CD4-positive, alpha-beta memory T cell (primary cell): ENCODE results near the gene SIN3B. TPM values are rescaled to one million over a fixed set of nuclear protein-coding genes. Genes with fewer than 3 reads are reported as not detected.
"Not testable (repeated sequence)": the region's sequence is repeated elsewhere in the genome, so short reads cannot be mapped to it uniquely, and the experiment has no call there.

Source experiments
- CTCF ChIA-PET: fragments of 350-600 bp; sonication (Branson Sonifier 250); formaldehyde crosslinking; loops from one replicate; lab custom pipeline; 2021; ENCODE audit warnings: inconsistent platforms; ENCODE audit not compliant: partially characterized antibody; lab: Charles Lee
- POLR2A ChIA-PET: fragments of 350-600 bp; sonication (Branson Sonifier 250); formaldehyde crosslinking; loops from one replicate; lab custom pipeline; 2021; ENCODE audit not compliant: partially characterized antibody; lab: Charles Lee
- DNase-seq, 5 donors: peaks; one replicate each; pipeline versions ENCODE4 v3.0.0 to v3.0.0-alpha.2; 2020 to 2022; ENCODE audit warnings: mixed read lengths in 1 of 5
- H3K27ac ChIP-seq: one replicate; pipeline ENCODE4 v1.7.0; 2013; ENCODE audit warnings: low read depth, low read length
- H3K27me3 ChIP-seq: 2 replicates; pipeline ENCODE4 v1.7.0; 2013; ENCODE audit warnings: mild to moderate bottlenecking, low read length, moderate library complexity; ENCODE audit not compliant: insufficient read depth
- H3K36me3 ChIP-seq: 2 replicates; pipeline ENCODE4 v1.7.0; 2013; ENCODE audit warnings: mild to moderate bottlenecking, low read length, moderate library complexity; ENCODE audit not compliant: insufficient read depth
- H3K4me1 ChIP-seq: 2 replicates; pipeline ENCODE4 v1.7.0; 2013; ENCODE audit warnings: mild to moderate bottlenecking, low read length, moderate library complexity; ENCODE audit not compliant: insufficient read depth
- H3K4me3 ChIP-seq, 2 donors: one replicate each; pipeline ENCODE4 v1.7.0; 2013; ENCODE audit warnings: low read length in 2 of 2, mild to moderate bottlenecking in 1 of 2
- H3K9me3 ChIP-seq, 2 donors: one replicate each; pipeline ENCODE4 v1.7.0; 2013; ENCODE audit warnings: low read length in 2 of 2, control low read depth in 1 of 2; ENCODE audit not compliant: control insufficient read depth in 1 of 2
- H3K27ac Mint-ChIP-seq, 7 donors: one replicate each; pipeline ENCODE4 v1.8.0; 2020 to 2021; ENCODE audit warnings: mixed read lengths in 7 of 7, mild to moderate bottlenecking in 6 of 7, inconsistent platforms in 3 of 7, moderate library complexity in 3 of 7
- H3K27me3 Mint-ChIP-seq, 2 donors: one replicate each; pipeline ENCODE4 v1.8.0; 2020 to 2021; ENCODE audit warnings: mixed read lengths in 2 of 2
- H3K36me3 Mint-ChIP-seq, 2 donors: one replicate each; pipeline ENCODE4 v1.8.0; 2020 to 2021; ENCODE audit warnings: mixed read lengths in 2 of 2, inconsistent platforms in 1 of 2, mild to moderate bottlenecking in 1 of 2
- H3K4me1 Mint-ChIP-seq, 4 donors: one replicate each; pipeline ENCODE4 v1.8.0; 2020 to 2021; ENCODE audit warnings: mixed read lengths in 4 of 4, mild to moderate bottlenecking in 1 of 4
- H3K4me3 Mint-ChIP-seq, 8 donors: one replicate each; pipeline ENCODE4 v1.8.0; 2020 to 2021; ENCODE audit warnings: mixed read lengths in 8 of 8, mild to moderate bottlenecking in 7 of 8, moderate library complexity in 6 of 8, inconsistent platforms in 3 of 8
- H3K9me3 Mint-ChIP-seq, 8 donors: one replicate each; pipeline ENCODE4 v1.8.0; 2020 to 2021; ENCODE audit warnings: mixed read lengths in 8 of 8, mild to moderate bottlenecking in 5 of 8, inconsistent platforms in 3 of 8, moderate library complexity in 1 of 8
- intact Hi-C: fragments of 100-400 bp; cut with micrococcal nuclease; formaldehyde crosslinking; loops from one replicate; pipeline ENCODE4 v1.15.1; 2023
- polyA plus RNA-seq, 2 donors: library from polyadenylated mRNA; unstranded; fragments of 300-500 nt; fragmentation: Illumina TruSeq; gene quantifications; one replicate each; pipeline ENCODE4 v1.2.3, GENCODE V29; 2021
- total RNA-seq, 2 experiments: library from RNA; stranded (reverse); gene quantifications; one replicate each; pipeline ENCODE4 v1.2.3, GENCODE V29; 2021

Gene SIN3B
- total and polyA plus RNA-seq, 4 experiments from 2014 or later: 1.4 to 88.4 (median 46.0) TPM

DNA sequence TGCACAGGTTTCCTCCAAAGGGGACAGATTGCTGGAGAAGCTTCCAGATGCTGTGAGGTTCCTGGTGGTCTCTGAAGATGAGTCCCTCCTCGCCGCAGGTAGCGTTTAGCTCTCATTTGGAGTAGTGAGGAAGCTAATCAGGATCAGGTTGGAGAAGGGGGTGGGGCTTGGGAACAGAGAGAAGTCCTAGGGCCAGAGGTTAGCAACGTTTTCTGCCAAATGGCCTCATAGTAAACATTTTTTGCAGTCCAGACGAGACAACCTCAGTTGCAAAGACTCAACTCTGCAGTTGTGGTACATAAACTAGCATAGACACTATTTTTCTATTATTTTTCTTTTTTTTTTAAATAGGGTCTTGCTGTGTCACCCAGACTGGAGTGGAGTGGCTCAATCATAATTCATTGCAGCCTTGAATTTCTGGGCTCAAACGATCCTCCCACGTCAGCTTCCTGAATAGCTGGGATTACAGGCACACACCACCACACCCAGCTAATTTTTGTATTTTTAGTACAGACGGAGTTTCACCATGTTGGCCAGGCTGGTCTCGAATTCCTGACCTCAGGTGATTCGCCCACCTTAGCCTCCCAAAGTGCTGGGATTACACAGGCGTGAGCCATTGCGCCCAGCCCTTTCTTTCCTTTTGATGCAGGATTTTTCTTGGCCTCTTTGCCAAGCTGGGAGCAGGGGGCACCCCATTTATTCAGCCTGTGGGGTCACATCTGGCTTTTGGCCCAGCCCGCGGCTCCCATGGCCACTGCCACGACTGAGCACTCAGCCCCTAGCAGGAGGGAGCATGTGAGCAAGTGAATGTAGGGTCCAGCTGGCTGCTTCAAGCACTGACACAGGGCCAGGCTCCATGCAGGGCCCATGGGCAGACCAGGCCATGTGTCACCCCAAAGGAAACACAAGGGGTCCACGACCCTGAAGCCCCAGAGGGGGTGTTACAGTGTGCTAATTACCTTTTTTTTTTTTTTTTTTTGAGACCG lies 34.4 kb upstream of the SIN3B start:
- peaks cover 2 to 3% of the 10 kb centered on the region in 2 donors for H3K27me3 Mint-ChIP-seq
- peaks cover 0 to 23% (median 11%) of the 10 kb centered on the region in 8 donors for H3K9me3 Mint-ChIP-seq
- intact Hi-C loops: no loop called here

GRCh38 chr19:16795731-16796130 lies 33.5 kb upstream of the SIN3B start:
- no peak for DNase-seq
- intact Hi-C loops: no loop called here
- ChIA-PET CTCF (no interaction called here), POLR2A (no interaction called here)
- Histone ChIP-seq H3K27ac (no peak overlapping the region), H3K4me3 (no peak overlapping the region), H3K27me3 (no peaks in the 10 kb centered on the region), H3K4me1 (no peaks in the 10 kb centered on the region), H3K36me3 (no peaks in the 10 kb centered on the region), H3K9me3 (no peaks in the 10 kb centered on the region)
- Mint-ChIP-seq H3K4me3 (no peak overlapping the region), H3K36me3 (peaks cover 0 to 4% of the 10 kb centered on the region in 2 donors), H3K27me3 (peaks cover 2 to 3% of the 10 kb centered on the region in 2 donors), H3K4me1 (no peaks in the 10 kb centered on the region), H3K27ac (no peak overlapping the region), H3K9me3 (peaks cover 0 to 17% (median 7%) of the 10 kb centered on the region in 8 donors)

More for the DNA sequence above, 34.4 kb upstream of the SIN3B start:
- H3K36me3 Mint-ChIP-seq: peaks cover 0 to 6% of the 10 kb centered on the region in 2 donors
- POLR2A ChIA-PET: no interaction called here
- Histone ChIP-seq H3K4me1 (no peaks in the 10 kb centered on the region), H3K27ac (no peak overlapping the region), H3K4me3 (no peak overlapping the region), H3K9me3 (no peaks in the 10 kb centered on the region), H3K27me3 (no peaks in the 10 kb centered on the region), H3K36me3 (no peaks in the 10 kb centered on the region)
- no peak for DNase-seq
- CTCF ChIA-PET: no interaction called here
- no peak overlapping the region for H3K4me3 Mint-ChIP-seq
- no peaks in the 10 kb centered on the region for H3K4me1 Mint-ChIP-seq
- H3K27ac Mint-ChIP-seq: no peak overlapping the region

DNA sequence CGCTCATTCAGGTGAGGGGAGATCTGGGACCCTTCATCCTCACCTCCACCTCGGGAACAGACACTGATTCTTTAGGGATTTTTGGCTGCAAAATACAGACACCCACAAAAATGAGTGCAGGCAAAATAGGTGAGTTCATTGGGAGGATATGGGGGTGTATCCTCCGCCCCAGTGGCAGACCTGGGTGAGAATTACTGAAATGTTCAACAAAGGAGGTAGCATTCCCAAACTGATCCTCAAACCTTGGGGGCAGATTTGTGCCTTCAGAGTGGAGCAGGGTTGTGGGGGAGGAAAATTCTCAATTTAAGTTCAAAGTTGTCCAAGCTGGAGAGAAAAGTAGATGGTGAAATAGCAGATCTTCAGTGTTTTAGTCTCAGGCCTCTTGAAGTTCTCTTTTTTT lies 31.3 kb upstream of the SIN3B start:
- Histone ChIP-seq H3K4me1 (no peaks in the 10 kb centered on the region), H3K27ac (no peak overlapping the region), H3K27me3 (no peaks in the 10 kb centered on the region), H3K4me3 (no peak overlapping the region), H3K36me3 (no peaks in the 10 kb centered on the region), H3K9me3 (no peaks in the 10 kb centered on the region)
- Mint-ChIP-seq H3K4me1 (no peaks in the 10 kb centered on the region), H3K27ac (no peak overlapping the region), H3K9me3 (peaks cover 0 to 7% (median 4%) of the 10 kb centered on the region in 8 donors), H3K36me3 (peaks cover 0 to 4% of the 10 kb centered on the region in 2 donors), H3K4me3 (no peak overlapping the region), H3K27me3 (peaks cover 0 to 2% of the 10 kb centered on the region in 2 donors)
- no peak for DNase-seq
- intact Hi-C loops: no loop called here
- POLR2A ChIA-PET: no interaction called here
- CTCF ChIA-PET: no interaction called here

GRCh38 chr19:16798326-16798725 lies 30.9 kb upstream of the SIN3B start:
- H3K27ac ChIP-seq, H3K4me3 Mint-ChIP-seq, CTCF ChIA-PET, H3K36me3 ChIP-seq, H3K4me1 ChIP-seq, H3K4me1 Mint-ChIP-seq, H3K27me3 ChIP-seq, intact Hi-C loops, H3K27me3 Mint-ChIP-seq, H3K27ac Mint-ChIP-seq, POLR2A ChIA-PET, DNase-seq, H3K9me3 ChIP-seq, H3K9me3 Mint-ChIP-seq, H3K4me3 ChIP-seq, H3K36me3 Mint-ChIP-seq: not testable (repeated sequence)

- H3K27ac Mint-ChIP-seq: no peak overlapping the region
Measured at GRCh38 chr19:16799740-16800139, 29.5 kb upstream of the SIN3B start.

DNA sequence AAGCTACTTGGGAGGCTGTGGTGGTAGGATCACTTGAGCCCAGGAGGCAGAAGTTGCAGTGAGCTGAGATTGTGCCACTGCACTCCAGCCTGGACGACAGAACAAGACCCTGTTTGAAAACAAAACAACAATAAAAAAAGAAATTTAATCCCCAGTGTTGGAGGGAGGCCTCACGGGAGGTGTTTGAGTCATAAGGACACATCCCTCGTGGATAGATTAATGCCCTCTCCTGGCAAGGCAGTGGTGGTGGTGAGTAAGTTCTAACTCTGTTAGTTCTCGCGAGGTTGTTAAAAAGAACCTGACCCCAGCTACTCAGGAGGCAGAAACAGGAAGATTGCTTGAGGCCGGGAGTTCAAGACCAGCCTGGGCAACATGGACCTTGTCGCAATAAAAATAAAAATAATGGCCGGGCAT lies 27.6 kb upstream of the SIN3B start:
- ChIA-PET CTCF (interaction anchor here (1.7 kb wide), 1 partner anchor 11 kb away, joined by 4 read pairs; no protein-coding TSS in a partner anchor), POLR2A (no interaction called here)
- intact Hi-C loops: no loop called here
- no peaks in the 10 kb centered on the region for H3K36me3 ChIP-seq
- Mint-ChIP-seq H3K4me1 (no peaks in the 10 kb centered on the region), H3K27me3 (no peaks in the 10 kb centered on the region), H3K9me3 (peaks cover 0 to 6% (median 0%) of the 10 kb centered on the region in 8 donors), H3K27ac (no peak overlapping the region), H3K36me3 (peaks cover 0 to under 1% of the 10 kb centered on the region in 2 donors), H3K4me3 (no peak overlapping the region)
- H3K9me3 ChIP-seq: no peaks in the 10 kb centered on the region
- no peak overlapping the region for H3K4me3 ChIP-seq
- no peaks in the 10 kb centered on the region for H3K4me1 ChIP-seq
- H3K27ac ChIP-seq: no peak overlapping the region
- DNase-seq: no peak
- no peaks in the 10 kb centered on the region for H3K27me3 ChIP-seq

More at GRCh38 chr19:16799740-16800139, 29.5 kb upstream of the SIN3B start:
- Mint-ChIP-seq H3K4me1 (no peaks in the 10 kb centered on the region), H3K9me3 (peaks cover 0 to 8% (median 4%) of the 10 kb centered on the region in 8 donors), H3K4me3 (no peak overlapping the region), H3K27me3 (no peaks in the 10 kb centered on the region), H3K36me3 (peaks cover 0 to 4% of the 10 kb centered on the region in 2 donors)
- ChIA-PET CTCF (interaction anchor here (1.7 kb wide), 1 partner anchor 13 kb away, joined by 4 read pairs; no protein-coding TSS in a partner anchor), POLR2A (no interaction called here)
- Histone ChIP-seq H3K27ac (no peak overlapping the region), H3K9me3 (no peaks in the 10 kb centered on the region), H3K27me3 (no peaks in the 10 kb centered on the region), H3K36me3 (no peaks in the 10 kb centered on the region), H3K4me1 (no peaks in the 10 kb centered on the region), H3K4me3 (no peak overlapping the region)
- intact Hi-C loops: no loop called here
- no peak for DNase-seq

GRCh38 chr19:16804176-16804575 lies 25.0 kb upstream of the SIN3B start:
- H3K27ac Mint-ChIP-seq: no peak overlapping the region
- no peaks in the 10 kb centered on the region for H3K9me3 ChIP-seq
- POLR2A ChIA-PET: no interaction called here
- no peaks in the 10 kb centered on the region for H3K4me1 Mint-ChIP-seq
- intact Hi-C loops: no loop called here
- no peak overlapping the region for H3K4me3 ChIP-seq
- H3K27ac ChIP-seq: no peak overlapping the region
- no peaks in the 10 kb centered on the region for H3K27me3 Mint-ChIP-seq
- H3K36me3 ChIP-seq: no peaks in the 10 kb centered on the region
- H3K4me1 ChIP-seq: no peaks in the 10 kb centered on the region
- peaks cover 0 to 5% (median 0%) of the 10 kb centered on the region in 8 donors for H3K9me3 Mint-ChIP-seq
- H3K36me3 Mint-ChIP-seq: no peaks in the 10 kb centered on the region
- no peaks in the 10 kb centered on the region for H3K27me3 ChIP-seq
- H3K4me3 Mint-ChIP-seq: no peak overlapping the region
- DNase-seq: no peak
- CTCF ChIA-PET: interaction anchor here (0.6 kb wide), 1 partner anchor 1750 kb away, joined by 3 read pairs; no protein-coding TSS in a partner anchor
